Liver (tissue), 9 donors: Measurements from ENCODE around the gene RALGAPA2. TPM values are rescaled to one million over a fixed set of nuclear protein-coding genes. Genes with fewer than 3 reads are reported as not detected.

Source experiments
- DNase-seq: peaks from one replicate; pipeline ENCODE4 v3.0.0-alpha.2; 2017; ENCODE audit warnings: low spot score
- H3K27ac ChIP-seq, 2 donors: one replicate each; pipeline ENCODE4 v1.7.0; 2013; ENCODE audit warnings: inconsistent platforms in 2 of 2, low read length in 2 of 2, control low read depth in 1 of 2, low read depth in 1 of 2, mild to moderate bottlenecking in 1 of 2
- H3K27me3 ChIP-seq, 4 donors: one replicate each; pipeline versions ENCODE4 v1.6.1 to v1.7.0; 2013; ENCODE audit warnings: low read length in 3 of 4, inconsistent platforms in 1 of 4, mild to moderate bottlenecking in 1 of 4, moderate library complexity in 1 of 4; ENCODE audit not compliant: control insufficient read depth in 4 of 4, insufficient read depth in 4 of 4
- H3K36me3 ChIP-seq, 4 donors: one replicate each; pipeline versions ENCODE4 v1.6.1 to v1.7.0; 2013; ENCODE audit warnings: low read length in 3 of 4, mild to moderate bottlenecking in 3 of 4, low read depth in 1 of 4, moderate library complexity in 1 of 4; ENCODE audit not compliant: control insufficient read depth in 4 of 4, insufficient read depth in 3 of 4
- H3K4me1 ChIP-seq, 4 donors: one replicate each; pipeline versions ENCODE4 v1.6.1 to v1.7.0; 2013; ENCODE audit warnings: low read length in 3 of 4, mild to moderate bottlenecking in 3 of 4, moderate library complexity in 1 of 4; ENCODE audit not compliant: control insufficient read depth in 4 of 4, insufficient read depth in 4 of 4
- H3K4me3 ChIP-seq, 3 donors: one replicate each; pipeline versions ENCODE4 v1.6.1 to v1.7.0; 2013; ENCODE audit warnings: low read length in 3 of 3, control low read depth in 1 of 3, low read depth in 1 of 3, mild to moderate bottlenecking in 1 of 3
- H3K9ac ChIP-seq, 2 donors: one replicate each; pipeline ENCODE4 v1.7.0; 2013; ENCODE audit warnings: low read length in 2 of 2, mild to moderate bottlenecking in 2 of 2, moderate library complexity in 2 of 2, control low read depth in 1 of 2, low read depth in 1 of 2
- H3K9me3 ChIP-seq, 4 donors: one replicate each; pipeline versions ENCODE4 v1.6.1 to v1.7.0; 2013; ENCODE audit warnings: low read length in 3 of 4; ENCODE audit not compliant: control insufficient read depth in 4 of 4
- CTCF ChIP-seq: fragments of 150-350 bp; IDR thresholded peaks from 2 replicates; pipeline ENCODE4 v1.5.1; 2017; ENCODE audit warnings: improper control_type of control experiment, low read depth, low read length; ENCODE audit not compliant: missing input control
- EGR1 ChIP-seq, 2 donors: IDR thresholded peaks; 2 replicates each; pipeline ENCODE4 v1.6.1; 2016 to 2018; ENCODE audit warnings: antibody characterized with exemption in 2 of 2, low read depth in 2 of 2
- FOXA1 ChIP-seq: IDR thresholded peaks from 2 replicates; pipeline ENCODE4 v1.6.1; 2016; ENCODE audit warnings: antibody characterized with exemption
- FOXA2 ChIP-seq: IDR thresholded peaks from 2 replicates; pipeline ENCODE4 v1.6.1; 2016; ENCODE audit warnings: antibody characterized with exemption
- GABPA ChIP-seq, 2 donors: IDR thresholded peaks in 1 of 2; conservative IDR thresholded peaks in 1 of 2; 2 replicates each; pipeline ENCODE4 v1.6.1; 2016; ENCODE audit warnings: antibody characterized with exemption in 2 of 2, mild to moderate bottlenecking in 1 of 2, moderate library complexity in 1 of 2
- HNF4A ChIP-seq, 2 donors: conservative IDR thresholded peaks; 2 replicates each; pipeline ENCODE4 v1.6.1; 2016; ENCODE audit warnings: antibody characterized with exemption in 2 of 2, mild to moderate bottlenecking in 2 of 2
- HNF4G ChIP-seq: IDR thresholded peaks from 2 replicates; pipeline ENCODE4 v1.6.1; 2016; ENCODE audit warnings: antibody characterized with exemption
- JUND ChIP-seq, 2 donors: IDR thresholded peaks; 2 replicates each; pipeline ENCODE4 v1.6.1; 2016; ENCODE audit warnings: antibody characterized with exemption in 2 of 2
- MAX ChIP-seq: IDR thresholded peaks from 2 replicates; pipeline ENCODE4 v1.6.1; 2016; ENCODE audit warnings: antibody characterized with exemption
- NR2F2 ChIP-seq: IDR thresholded peaks from 2 replicates; pipeline ENCODE4 v1.6.1; 2016; ENCODE audit warnings: antibody characterized with exemption
- RAD21 ChIP-seq, 2 donors: IDR thresholded peaks; 2 replicates each; pipeline ENCODE4 v1.6.1; 2016; ENCODE audit warnings: antibody characterized with exemption in 2 of 2, mild to moderate bottlenecking in 2 of 2
- REST ChIP-seq: IDR thresholded peaks from 2 replicates; pipeline ENCODE4 v1.6.1; 2016; ENCODE audit warnings: antibody characterized with exemption, mild to moderate bottlenecking
- SP1 ChIP-seq: IDR thresholded peaks from 2 replicates; pipeline ENCODE4 v1.6.1; 2018; ENCODE audit warnings: antibody characterized with exemption, mild to moderate bottlenecking
- TAF1 ChIP-seq: conservative IDR thresholded peaks from 2 replicates; pipeline ENCODE4 v1.6.1; 2016; ENCODE audit warnings: antibody characterized with exemption, mild to moderate bottlenecking
- YY1 ChIP-seq: IDR thresholded peaks from 2 replicates; pipeline ENCODE4 v1.6.1; 2016; ENCODE audit warnings: antibody characterized with exemption, mild to moderate bottlenecking
- ZBTB33 ChIP-seq: IDR thresholded peaks from 2 replicates; pipeline ENCODE4 v1.6.1; 2016; ENCODE audit warnings: antibody characterized with exemption
- WGBS: extraction: QIAGEN DNeasy Blood & Tissue Kit; methylation state at CpG from one replicate; pipeline ENCODE4 v1.1.7; 2013; 5-methylcytosine and 5-hydroxymethylcytosine counted together
- polyA plus RNA-seq, 2 donors: library from polyadenylated mRNA; stranded (reverse) in 1 of 2; unstranded in 1 of 2; fragments of 200-250 nt in 1 of 2; fragments of >200 nt in 1 of 2; fragmentation: Nextera tagmentation in 1 of 2; extraction: Ambion mirVana in 1 of 2; gene quantifications; one replicate each; pipeline versions ENCODE4 v1.2.1 to v1.2.3, GENCODE V29; 2013 to 2015
- total RNA-seq, 2 donors: library from RNA; depleted of rRNA; stranded (reverse); fragments of >200 nt; gene quantifications; one replicate each; pipeline ENCODE4 v1.2.3, GENCODE V29; 2014
- donor health status: healthy.
- donor health status: healthy.
- donor health status: healthy.
- donor health status: healthy.
- donor health status: healthy.

The RALGAPA2 gene
- total and polyA plus RNA-seq, 4 donors, result 14.8 to 89.9 (median 25.1) TPM

GRCh38 chr20:20461551-20461950 is 250.9 kb downstream of the RALGAPA2 start:
- TF ChIP-seq JUND (IDR thresholded peaks at IDR 0.05) (no peak), FOXA1 (no peak), HNF4A (conservative IDR thresholded peaks at IDR 0.05) (no peak), EGR1 (IDR thresholded peaks at IDR 0.05; ENCODE audit: low read depth in 2 of 2) (no peak)
- Histone ChIP-seq H3K4me1 (peaks cover 0 to 8% (median 7%) of the 10 kb centered on the region in 4 donors), H3K27me3 (no peaks in the 10 kb centered on the region), H3K36me3 (peaks cover 3 to 16% (median 7%) of the 10 kb centered on the region in 4 donors), H3K4me3 (no peak overlapping the region), H3K9me3 (no peaks in the 10 kb centered on the region), H3K9ac (no peak overlapping the region), H3K27ac (no peak overlapping the region)
- DNase-seq, result no peak
- 95% methylated on average over 2 of the region's 2 CpGs for WGBS

- no peak for TF ChIP-seq SP1
- TF ChIP-seq CTCF, result no peak
- no peak for TF ChIP-seq EGR1 (IDR thresholded peaks at IDR 0.05; ENCODE audit: low read depth in 2 of 2)
- TF ChIP-seq HNF4G, result no peak
- no peak for TF ChIP-seq HNF4A (conservative IDR thresholded peaks at IDR 0.05)
- TF ChIP-seq YY1, result no peak
- TF ChIP-seq ZBTB33, result no peak
- no peak for TF ChIP-seq REST
- no peak for TF ChIP-seq JUND (IDR thresholded peaks at IDR 0.05)
- no peak for TF ChIP-seq TAF1
- TF ChIP-seq MAX, result no peak
- TF ChIP-seq FOXA2, result no peak
- no peak for TF ChIP-seq RAD21 (IDR thresholded peaks at IDR 0.05)
- no peak for TF ChIP-seq GABPA (IDR thresholded peaks at IDR 0.05 in 1 of 2, conservative IDR thresholded peaks at IDR 0.05 in 1 of 2)
- TF ChIP-seq NR2F2, result no peak
- TF ChIP-seq FOXA1, result no peak
- H3K9me3 ChIP-seq, result no peaks in the 10 kb centered on the region
- H3K36me3 ChIP-seq, result peaks cover 3 to 12% (median 8%) of the 10 kb centered on the region in 4 donors
- H3K27me3 ChIP-seq, result no peaks in the 10 kb centered on the region
- WGBS, result 94% methylated on average over 5 of the region's 5 CpGs
- no peak for DNase-seq
- H3K4me3 ChIP-seq, result no peak overlapping the region
- H3K9ac ChIP-seq, result no peak overlapping the region
- H3K4me1 ChIP-seq, result peaks cover 0 to 8% (median 7%) of the 10 kb centered on the region in 4 donors
- H3K27ac ChIP-seq, result no peak overlapping the region
Observed at GRCh38 chr20:20459726-20460125, 252.7 kb downstream of the RALGAPA2 start.
